Measurements from ENCODE around the gene CDC20B.

CDC20B gene

DNA sequence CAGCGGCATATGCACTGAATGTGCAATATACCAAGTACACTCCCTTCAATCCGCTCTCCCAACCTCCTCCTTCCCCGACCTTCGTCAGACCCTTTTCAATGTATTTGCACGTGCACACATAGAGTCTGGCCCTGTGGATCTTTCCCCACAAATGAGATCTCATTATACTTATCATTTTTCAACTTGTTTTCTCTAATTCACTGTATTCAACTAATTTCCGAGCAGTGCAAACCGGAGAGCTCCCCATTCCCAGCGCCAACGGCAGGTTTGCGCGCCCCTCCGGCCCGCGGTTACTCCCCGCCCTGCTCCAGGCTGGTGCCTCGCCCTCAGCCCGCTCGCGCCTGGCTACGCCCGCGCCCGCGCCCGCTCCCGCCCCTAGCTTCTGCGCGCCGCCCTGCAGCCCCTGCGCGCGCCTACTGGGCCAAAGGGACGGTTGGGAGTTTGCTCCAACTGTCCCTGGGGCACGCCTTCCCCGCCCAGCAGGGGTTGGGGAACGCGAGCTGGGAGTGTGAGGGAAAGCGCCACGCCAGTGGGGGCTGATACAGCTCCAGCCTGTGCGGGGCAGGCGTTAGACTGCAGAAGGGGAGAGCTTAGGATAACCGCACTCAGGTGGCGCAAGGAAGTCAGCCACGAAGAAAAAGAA, 3.3 kb upstream of the CDC20B start:
- H3K4me1 Mint-ChIP-seq = peaks cover 27 to 41% of the 10 kb centered on the region in 2 donors
- H3K27me3 Mint-ChIP-seq = peaks cover 55 to 76% of the 10 kb centered on the region in 2 donors
- ATAC-seq (replicated peaks) (no peak), DNase-seq (no peak)
- peaks cover 0 to 2% of the 10 kb centered on the region in 2 donors for H3K36me3 Mint-ChIP-seq
- peaks cover 4 to 5% of the 10 kb centered on the region in 2 donors for H3K9me3 Mint-ChIP-seq
- H3K4me3 Mint-ChIP-seq = peak overlapping the region; percentile 48 to 80
- no peak overlapping the region for H3K27ac Mint-ChIP-seq

- H3K27ac Mint-ChIP-seq = no peak overlapping the region
- H3K4me1 Mint-ChIP-seq = peaks cover 27 to 41% of the 10 kb centered on the region in 2 donors
Measured at GRCh38 chr5:55175781-55176175, 2.8 kb upstream of the CDC20B start.

GRCh38 chr5:55173687-55174230, 782 bp upstream of the CDC20B start:
- H3K27me3 Mint-ChIP-seq = peaks cover 44 to 56% of the 10 kb centered on the region in 2 donors
- peak; percentile 22 for ATAC-seq (replicated peaks)
- no peak overlapping the region for H3K27ac Mint-ChIP-seq
- DNase-seq = no peak
- H3K9me3 Mint-ChIP-seq = peaks cover 4 to 5% of the 10 kb centered on the region in 2 donors
- H3K4me3 Mint-ChIP-seq = peak overlapping the region; percentile 82 to 86
- peaks cover 27 to 41% of the 10 kb centered on the region in 2 donors for H3K4me1 Mint-ChIP-seq
- peaks cover 0 to 2% of the 10 kb centered on the region in 2 donors for H3K36me3 Mint-ChIP-seq

More at GRCh38 chr5:55175781-55176175, 2.8 kb upstream of the CDC20B start:
- Mint-ChIP-seq H3K4me3 (peak overlapping the region; percentile 66 to 80), H3K36me3 (peaks cover 0 to 2% of the 10 kb centered on the region in 2 donors), H3K9me3 (peaks cover 4 to 5% of the 10 kb centered on the region in 2 donors), H3K27me3 (peaks cover 50 to 71% of the 10 kb centered on the region in 2 donors)
- DNase-seq (no peak), ATAC-seq (replicated peaks) (no peak)

- peak; percentile 76 to 77 for ATAC-seq (replicated peaks)
- Mint-ChIP-seq H3K27ac (no peak overlapping the region), H3K4me1 (peaks cover 23 to 36% of the 10 kb centered on the region in 2 donors)
Measured at GRCh38 chr5:55172051-55172899, 702 bp downstream of the CDC20B start.

DNA sequence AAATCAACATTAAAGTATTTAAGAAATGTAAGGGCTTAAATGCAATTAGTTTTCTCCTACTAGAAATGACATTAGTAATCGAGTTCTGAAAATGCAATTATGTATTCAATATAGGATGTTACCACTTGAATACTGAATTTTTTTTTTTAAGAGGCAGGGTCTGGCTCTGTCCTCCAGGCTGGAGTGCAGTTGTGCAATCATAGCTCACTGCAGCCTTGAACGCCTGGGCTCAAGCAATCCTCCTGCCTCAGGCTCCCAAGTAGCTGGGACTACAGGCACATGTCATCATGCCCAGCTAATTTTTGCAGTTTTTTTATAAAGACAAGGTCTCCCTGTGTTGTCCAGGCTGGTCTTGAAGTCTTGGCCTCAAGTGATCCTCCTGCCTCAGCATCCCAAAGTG, 1.5 kb downstream of the CDC20B start:
- DNase-seq (no peak), ATAC-seq (replicated peaks) (no peak)
- peaks cover 18 to 28% of the 10 kb centered on the region in 2 donors for H3K4me1 Mint-ChIP-seq
- no peaks in the 10 kb centered on the region for H3K36me3 Mint-ChIP-seq
- peaks cover 39 to 40% of the 10 kb centered on the region in 2 donors for H3K27me3 Mint-ChIP-seq
- no peaks in the 10 kb centered on the region for H3K9me3 Mint-ChIP-seq
- no peak overlapping the region for H3K4me3 Mint-ChIP-seq
- H3K27ac Mint-ChIP-seq = no peak overlapping the region

More at GRCh38 chr5:55172051-55172899, 702 bp downstream of the CDC20B start:
- peak; percentile 46 for DNase-seq
- H3K4me3 Mint-ChIP-seq = peak overlapping the region; percentile 89 to 90
- H3K9me3 Mint-ChIP-seq = no peaks in the 10 kb centered on the region
- H3K36me3 Mint-ChIP-seq = no peaks in the 10 kb centered on the region
- H3K27me3 Mint-ChIP-seq = peaks cover 41 to 42% of the 10 kb centered on the region in 2 donors

DNA sequence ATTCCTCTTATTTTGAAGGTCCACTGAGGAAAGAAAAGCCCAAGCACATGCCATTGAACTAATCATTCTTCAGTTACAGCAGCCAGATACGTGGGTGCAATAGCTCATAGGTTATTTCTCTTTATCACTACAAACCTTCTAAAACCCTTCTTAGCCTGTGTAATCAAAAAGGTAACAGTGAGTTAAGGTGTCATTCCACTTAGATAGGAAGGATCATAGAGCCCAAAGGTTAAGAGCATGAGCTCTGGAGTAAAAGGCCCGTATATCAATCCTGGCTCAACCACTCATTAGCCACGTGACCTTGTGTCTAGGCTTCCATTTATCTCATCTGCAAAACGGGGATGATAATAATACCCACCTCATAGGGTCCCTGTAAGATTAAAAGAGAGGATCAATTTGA, 10.3 kb downstream of the CDC20B start:
- ATAC-seq (replicated peaks) (no peak), DNase-seq (no peak)
- Mint-ChIP-seq H3K4me1 (no peaks in the 10 kb centered on the region), H3K27ac (no peak overlapping the region), H3K27me3 (peaks cover 34 to 35% of the 10 kb centered on the region in 2 donors), H3K36me3 (no peaks in the 10 kb centered on the region), H3K9me3 (no peaks in the 10 kb centered on the region), H3K4me3 (no peak overlapping the region)

GRCh38 chr5:55160493-55161209, 12.3 kb downstream of the CDC20B start:
- DNase-seq (no peak), ATAC-seq (replicated peaks) (no peak)
- no peaks in the 10 kb centered on the region for H3K36me3 Mint-ChIP-seq
- no peak overlapping the region for H3K27ac Mint-ChIP-seq
- H3K4me3 Mint-ChIP-seq = no peak overlapping the region
- no peaks in the 10 kb centered on the region for H3K4me1 Mint-ChIP-seq
- H3K9me3 Mint-ChIP-seq = peaks cover 3% of the 10 kb centered on the region in 2 donors
- peaks cover 24 to 36% of the 10 kb centered on the region in 2 donors for H3K27me3 Mint-ChIP-seq

DNA sequence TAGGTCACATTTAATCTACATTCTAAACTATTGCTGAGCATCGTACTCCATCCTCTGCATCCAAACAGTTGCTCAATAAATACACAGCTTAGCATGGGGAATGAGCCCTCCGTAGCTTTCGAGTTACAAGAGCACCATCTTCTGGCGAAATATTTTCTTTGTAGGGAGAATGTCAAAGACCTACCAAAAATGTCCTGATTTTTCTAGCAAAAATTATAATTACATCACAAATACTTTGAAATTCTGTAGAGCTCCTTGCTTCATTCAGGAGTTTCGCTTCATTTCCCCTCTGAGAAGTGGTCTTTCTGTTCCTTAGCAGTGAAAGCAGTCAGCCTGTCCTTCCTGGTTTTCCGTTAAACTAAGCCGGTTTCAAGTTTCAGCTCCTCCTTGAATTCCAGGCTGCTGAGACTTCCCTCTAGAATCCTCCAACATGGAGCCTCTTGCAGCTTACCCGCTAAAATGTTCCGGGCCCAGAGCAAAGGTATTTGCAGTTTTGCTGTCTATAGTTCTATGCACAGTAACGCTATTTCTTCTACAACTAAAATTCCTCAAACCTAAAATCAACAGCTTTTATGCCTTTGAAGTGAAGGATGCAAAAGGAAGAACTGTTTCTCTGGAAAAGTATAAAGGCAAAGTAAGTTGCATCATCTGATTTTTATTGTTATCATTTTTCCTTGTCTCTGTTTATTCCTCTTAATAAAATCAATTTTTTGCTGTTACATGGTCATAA, 13.0 kb downstream of the CDC20B start, which contains the start of gene GPX8:
Gene GPX8, plus strand, starts transcription at position 409 of the 730 bp plus-strand sequence. Its CDS starts 22 bp downstream, at position 431.
- peak; percentile 52 to 57 for ATAC-seq (replicated peaks)
- Mint-ChIP-seq H3K27ac (no peak within 1 kb of the TSS), H3K27me3 (peaks cover 23 to 40% of the 10 kb centered on the region in 2 donors), H3K36me3 (no peaks in the 10 kb centered on the region), H3K4me1 (no peaks in the 10 kb centered on the region), H3K9me3 (peaks cover 3 to 4% of the 10 kb centered on the region in 2 donors), H3K4me3 (no peak within 1 kb of the TSS)
- DNase-seq = no peak

DNA sequence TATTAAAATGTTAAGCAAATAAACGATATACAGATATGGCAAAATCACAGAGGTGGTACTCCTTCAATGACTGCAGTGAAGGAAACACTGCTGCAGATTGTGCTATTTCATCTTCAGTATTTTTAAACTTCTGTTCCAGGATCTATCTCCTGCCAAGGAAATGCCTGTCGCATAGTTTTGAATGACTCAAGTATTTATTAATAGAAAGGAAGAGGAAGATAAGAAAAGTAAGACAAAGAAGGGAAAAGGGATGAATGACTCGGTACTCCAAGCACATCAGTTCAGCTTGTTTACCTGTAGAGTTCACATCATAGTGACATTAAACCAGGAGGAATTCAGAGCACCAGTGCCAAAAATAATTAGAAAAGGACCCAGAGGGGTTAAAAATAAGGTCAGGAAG, 18.1 kb downstream of the CDC20B start:
- H3K4me1 Mint-ChIP-seq = no peaks in the 10 kb centered on the region
- ATAC-seq (replicated peaks) (no peak), DNase-seq (no peak)
- H3K27me3 Mint-ChIP-seq = peaks cover 32 to 56% of the 10 kb centered on the region in 2 donors
- H3K9me3 Mint-ChIP-seq = peaks cover 3 to 4% of the 10 kb centered on the region in 2 donors
- H3K4me3 Mint-ChIP-seq = no peak overlapping the region
- H3K27ac Mint-ChIP-seq = no peak overlapping the region
- H3K36me3 Mint-ChIP-seq = no peaks in the 10 kb centered on the region

- no peaks in the 10 kb centered on the region for H3K4me1 Mint-ChIP-seq
- H3K27me3 Mint-ChIP-seq = peaks cover 20 to 40% of the 10 kb centered on the region in 2 donors
- no peak overlapping the region for H3K27ac Mint-ChIP-seq
- H3K9me3 Mint-ChIP-seq = peaks cover 3 to 4% of the 10 kb centered on the region in 2 donors
- no peak for ATAC-seq (replicated peaks)
- DNase-seq = no peak
- no peak overlapping the region for H3K4me3 Mint-ChIP-seq
- H3K36me3 Mint-ChIP-seq = no peaks in the 10 kb centered on the region
Measured at GRCh38 chr5:55151923-55152842, 20.8 kb downstream of the CDC20B start.

DNA sequence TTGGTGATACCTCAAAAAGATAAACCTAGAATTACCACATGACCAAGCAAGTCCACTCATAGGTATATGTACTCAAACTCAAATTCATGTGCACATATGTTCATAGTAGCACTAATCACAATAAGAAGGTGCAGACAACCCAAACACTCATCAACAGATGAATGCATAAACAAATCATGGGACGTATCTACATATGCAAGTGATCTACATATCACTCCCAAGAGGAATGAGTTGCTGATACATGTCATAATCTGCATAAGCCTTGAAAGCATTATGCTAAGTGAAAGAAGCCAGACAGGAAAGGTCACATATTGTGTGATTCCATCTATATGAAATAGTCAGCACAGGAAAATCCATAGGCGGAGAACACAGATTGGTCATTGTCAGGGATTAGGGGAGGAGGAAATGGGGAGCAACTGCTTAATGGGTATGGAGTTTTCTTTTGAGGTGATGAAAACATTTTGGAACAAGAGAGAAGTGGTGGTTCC, 23.6 kb downstream of the CDC20B start:
- Mint-ChIP-seq H3K4me3 (no peak overlapping the region), H3K4me1 (peaks cover 2 to 4% of the 10 kb centered on the region in 2 donors), H3K36me3 (no peaks in the 10 kb centered on the region), H3K27ac (no peak overlapping the region), H3K27me3 (peaks cover 15 to 32% of the 10 kb centered on the region in 2 donors), H3K9me3 (no peaks in the 10 kb centered on the region)
- no peak for ATAC-seq (replicated peaks)
- DNase-seq = no peak

- peak; percentile 87 to 91 for ATAC-seq (replicated peaks)
- H3K9me3 Mint-ChIP-seq = no peaks in the 10 kb centered on the region
- H3K27me3 Mint-ChIP-seq = peaks cover 7 to 16% of the 10 kb centered on the region in 2 donors
- H3K4me3 Mint-ChIP-seq = no peak overlapping the region
- peaks cover 2 to 4% of the 10 kb centered on the region in 2 donors for H3K4me1 Mint-ChIP-seq
- no peak overlapping the region for H3K27ac Mint-ChIP-seq
- peak; percentile 62 for DNase-seq
- no peaks in the 10 kb centered on the region for H3K36me3 Mint-ChIP-seq
Measured at GRCh38 chr5:55146543-55147151, 26.3 kb downstream of the CDC20B start.

All from stimulated activated naive B cell treated with anti-CD40 and anti-IgM and Interleukin-4, amounts not matched to agents 10 μg/mL and 1 μg/mL and 100 μg/mL, for 72 hours (primary cell).